Putamen (tissue), 1 donor: ENCODE results near the gene DMRTC2.

Source experiments
- DNase-seq: peaks from one replicate; pipeline ENCODE4 v3.0.0-alpha.2; 2016; ENCODE audit warnings: low spot score

The DMRTC2 gene

DNA sequence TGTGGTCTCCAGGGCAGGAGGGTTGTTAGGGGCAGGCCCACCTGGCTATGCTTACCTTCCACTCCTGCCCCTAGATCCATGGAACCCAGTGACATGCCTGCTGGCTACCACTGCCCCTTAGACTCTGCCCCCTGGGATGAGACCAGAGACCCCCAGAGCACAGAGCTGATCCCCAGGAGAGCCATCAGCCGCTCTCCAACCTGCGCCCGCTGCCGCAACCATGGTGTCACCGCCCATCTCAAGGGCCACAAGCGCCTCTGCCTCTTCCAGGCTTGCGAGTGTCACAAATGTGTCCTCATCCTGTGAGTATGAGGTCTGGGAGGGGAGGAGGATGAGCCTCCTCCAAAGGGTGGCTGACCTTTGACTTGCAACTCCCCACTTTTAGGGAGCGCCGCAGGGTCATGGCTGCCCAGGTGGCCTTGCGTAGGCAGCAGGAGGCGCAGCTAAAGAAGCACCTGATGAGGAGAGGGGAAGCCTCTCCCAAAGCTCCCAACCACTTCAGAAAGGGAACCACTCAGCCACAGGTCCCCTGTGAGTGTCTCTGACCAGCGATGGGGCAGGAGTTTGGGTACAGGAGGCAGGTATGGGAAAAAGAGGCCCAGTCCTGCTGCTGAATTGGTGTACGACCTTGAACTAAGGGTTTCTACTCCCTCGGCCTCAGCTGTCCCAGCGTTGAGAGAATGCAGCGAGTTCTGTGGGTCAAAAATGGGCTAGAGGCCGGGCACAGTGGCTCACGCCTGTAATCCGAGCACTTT, 2.7 kb downstream of the DMRTC2 start:
- no peak for DNase-seq

- no peak for DNase-seq
Measured at GRCh38 chr19:41848666-41849065, 3.8 kb downstream of the DMRTC2 start.

DNA sequence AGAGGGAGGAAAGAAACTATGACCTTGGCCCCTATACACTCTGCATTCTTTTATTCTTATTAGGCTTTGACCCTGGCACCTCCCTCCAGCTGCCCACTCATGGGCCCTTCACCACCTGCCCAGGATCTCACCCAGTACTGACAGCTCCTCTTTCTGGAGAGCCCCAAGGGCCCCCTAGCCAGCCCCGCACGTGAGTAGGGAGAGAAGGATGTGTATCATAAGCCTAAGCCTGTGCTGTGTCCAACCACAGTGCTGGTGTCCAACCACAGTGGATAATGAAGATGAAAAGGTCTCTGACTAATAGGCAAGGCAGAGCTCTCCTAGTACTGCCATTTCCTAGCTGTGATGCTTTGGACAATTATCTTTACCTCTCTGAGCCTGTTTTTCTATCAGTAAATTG, 4.2 kb downstream of the DMRTC2 start:
- DNase-seq, result no peak

DNA sequence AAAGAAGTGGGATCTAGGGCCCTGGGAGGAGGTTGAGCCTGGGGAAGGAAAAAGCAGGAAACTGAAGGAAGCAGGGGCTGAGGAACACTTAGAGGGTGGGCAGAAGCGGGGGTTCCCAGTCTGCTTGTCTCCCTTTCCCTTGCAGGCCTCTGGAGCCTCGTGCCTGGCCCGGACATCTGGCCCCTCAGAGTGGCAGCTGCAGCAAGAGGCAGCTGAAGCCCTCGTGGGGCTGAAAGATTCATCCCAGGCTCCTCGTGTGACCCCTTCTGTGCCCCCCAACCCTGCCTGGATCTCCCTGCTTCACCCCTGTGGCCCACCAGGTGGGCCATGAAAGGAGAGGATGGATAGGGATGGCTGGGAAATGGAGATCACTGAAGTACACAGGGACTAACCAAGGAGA, 5.5 kb downstream of the DMRTC2 start:
- no peak for DNase-seq

DNA sequence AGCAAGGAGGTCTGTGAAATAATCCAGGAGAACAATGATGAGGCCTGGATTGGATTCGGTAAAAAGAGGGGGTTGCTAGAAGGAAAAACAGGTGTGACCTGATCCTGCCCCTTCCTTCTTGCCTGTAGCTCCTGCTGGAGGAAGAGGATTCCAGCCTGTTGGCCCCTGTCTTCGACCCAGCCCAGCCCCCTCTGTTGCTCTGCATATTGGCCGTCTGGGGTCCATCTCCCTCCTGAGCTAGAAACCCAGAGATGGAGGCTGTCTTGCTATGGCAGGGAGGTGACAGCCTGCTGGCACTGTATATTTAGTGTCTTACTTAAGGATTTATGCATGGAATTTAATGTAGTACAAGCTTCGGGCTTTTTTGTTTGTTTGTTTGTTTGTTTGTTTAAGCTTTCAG, 6.6 kb downstream of the DMRTC2 start:
- DNase-seq, result no peak

- no peak for DNase-seq
Measured at GRCh38 chr19:41853344-41853743, 8.5 kb downstream of the DMRTC2 start.

GRCh38 chr19:41853768-41854167, 8.9 kb downstream of the DMRTC2 start:
- DNase-seq, result no peak

- no peak for DNase-seq
Measured at GRCh38 chr19:41859213-41859617, 14.4 kb downstream of the DMRTC2 start.

- peak; percentile 100 for DNase-seq
Measured at GRCh38 chr19:41859618-41860418, 15.0 kb downstream of the DMRTC2 start, which contains the start of gene RPS19. Gene RPS19, plus strand, starts transcription at chr19:41860255. Its CDS starts 520 bp downstream, at chr19:41860775.

DNA sequence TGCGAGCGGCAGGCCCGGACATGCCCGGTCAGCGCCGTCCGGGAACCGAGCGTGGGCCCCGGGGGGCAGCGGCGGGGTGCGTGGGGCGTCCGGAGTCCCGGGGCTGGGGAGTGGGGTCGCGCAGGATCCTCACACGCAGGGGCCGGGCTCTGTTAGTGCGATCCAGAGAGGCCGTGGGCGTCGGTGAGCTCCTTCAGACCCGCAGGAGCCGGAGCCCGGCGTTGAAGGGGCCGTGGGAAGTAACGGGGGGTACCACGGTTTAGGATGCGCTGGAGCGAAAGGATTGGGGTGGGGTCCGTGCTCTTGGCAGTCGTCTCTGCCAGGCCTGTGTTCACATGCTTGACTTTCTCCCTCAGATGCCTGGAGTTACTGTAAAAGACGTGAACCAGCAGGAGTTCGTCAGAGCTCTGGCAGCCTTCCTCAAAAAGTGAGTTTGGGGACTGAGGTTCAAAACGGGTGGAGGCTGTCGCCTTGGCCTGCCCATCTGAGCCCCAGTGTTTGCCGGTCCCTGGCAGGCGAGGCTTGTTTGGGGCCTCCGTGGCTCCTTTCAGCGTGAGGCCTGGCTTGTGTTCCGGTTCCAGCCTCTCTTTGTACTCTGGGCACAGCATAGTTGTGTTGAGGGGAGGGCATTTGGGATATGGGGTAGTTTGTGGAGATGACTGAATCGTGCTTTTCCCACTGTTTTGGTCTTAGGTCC, 15.7 kb downstream of the DMRTC2 start:
- DNase-seq, result no peak

GRCh38 chr19:41861116-41861768, 16.4 kb downstream of the DMRTC2 start:
- no peak for DNase-seq

- no peak for DNase-seq
Measured at GRCh38 chr19:41861846-41862245, 17.0 kb downstream of the DMRTC2 start.

DNA sequence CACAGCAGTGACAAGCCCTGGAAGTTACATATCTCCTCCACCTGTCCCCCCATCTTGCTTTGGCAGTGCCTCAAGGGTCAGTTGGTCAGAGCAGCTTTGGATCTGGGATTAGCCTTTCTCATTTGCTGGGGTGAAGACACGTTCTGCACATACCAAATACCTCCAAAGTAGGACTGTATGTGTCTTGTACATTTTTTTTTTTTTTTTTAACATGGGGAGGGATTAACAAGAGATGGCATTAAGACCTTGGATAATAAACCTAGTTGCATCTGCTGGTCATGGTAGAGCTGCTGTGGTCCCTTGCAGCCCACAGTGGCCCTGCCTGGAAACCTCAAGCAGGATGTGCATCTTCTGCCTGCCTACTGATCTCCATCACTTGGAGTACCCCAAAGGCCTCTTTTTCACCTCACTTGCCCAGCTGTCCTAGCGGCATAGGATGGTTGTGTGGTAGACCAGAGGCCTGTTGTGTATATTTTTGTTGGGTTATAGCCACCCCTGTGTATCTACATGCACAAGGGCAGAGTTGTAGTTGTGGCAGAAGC, 17.7 kb downstream of the DMRTC2 start:
- DNase-seq, result no peak

DNA sequence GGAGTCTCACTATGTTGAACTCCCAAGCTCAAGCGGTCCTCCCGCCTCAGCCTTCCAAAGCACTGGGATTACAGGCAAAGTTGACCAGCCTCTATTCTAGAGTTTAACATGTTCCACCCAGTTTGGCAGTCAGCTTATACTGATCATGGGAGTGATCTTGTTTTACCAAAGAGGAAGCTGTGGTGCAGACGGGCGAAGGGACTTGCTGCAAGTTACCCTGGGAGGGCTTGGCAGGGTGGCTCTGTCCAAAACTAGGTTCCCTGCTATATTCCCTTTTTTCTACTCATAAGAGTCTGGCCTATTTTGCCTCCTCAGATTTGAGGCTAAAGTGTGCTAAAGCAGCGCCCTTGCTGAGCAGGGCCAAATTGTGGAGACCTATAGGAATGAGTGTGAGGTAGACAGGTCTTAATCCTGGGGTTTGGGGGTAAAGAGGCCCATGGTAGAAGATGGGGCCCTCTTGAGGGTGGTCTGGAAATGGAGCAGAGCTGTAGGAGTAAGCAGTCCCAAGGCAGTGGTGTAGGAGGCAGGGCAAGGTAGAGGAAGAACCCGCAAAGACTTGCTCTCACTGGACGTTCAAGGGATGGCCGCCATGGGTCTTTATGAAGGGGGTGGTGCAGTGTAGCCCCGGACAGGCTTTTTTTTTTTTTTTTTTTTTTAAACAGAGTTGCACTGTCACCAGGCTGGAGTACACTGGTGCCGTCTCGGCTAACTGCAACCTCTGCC, 18.5 kb downstream of the DMRTC2 start:
- DNase-seq, result no peak

DNA sequence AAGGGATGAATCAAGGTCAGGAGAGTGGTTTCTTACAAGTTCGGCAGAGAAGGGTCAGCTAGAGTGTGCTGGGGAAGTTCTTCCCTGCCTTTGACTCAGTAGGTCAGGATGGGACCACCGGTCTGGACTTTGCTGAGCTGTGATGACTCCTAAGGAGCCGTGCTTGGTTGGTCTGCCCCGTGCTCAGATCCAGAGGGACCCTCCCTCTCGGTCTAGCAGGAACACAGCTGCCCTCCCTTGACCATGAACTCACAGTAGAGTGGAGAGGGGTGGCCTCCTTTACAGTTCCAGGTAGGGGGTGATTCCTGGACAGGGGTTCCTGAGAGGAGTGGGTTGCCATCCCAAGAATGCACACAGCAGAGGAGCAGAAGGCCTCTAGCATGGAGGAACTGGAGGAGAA, 19.5 kb downstream of the DMRTC2 start:
- DNase-seq, result no peak

GRCh38 chr19:41866284-41866683, 21.4 kb downstream of the DMRTC2 start:
- no peak for DNase-seq

DNA sequence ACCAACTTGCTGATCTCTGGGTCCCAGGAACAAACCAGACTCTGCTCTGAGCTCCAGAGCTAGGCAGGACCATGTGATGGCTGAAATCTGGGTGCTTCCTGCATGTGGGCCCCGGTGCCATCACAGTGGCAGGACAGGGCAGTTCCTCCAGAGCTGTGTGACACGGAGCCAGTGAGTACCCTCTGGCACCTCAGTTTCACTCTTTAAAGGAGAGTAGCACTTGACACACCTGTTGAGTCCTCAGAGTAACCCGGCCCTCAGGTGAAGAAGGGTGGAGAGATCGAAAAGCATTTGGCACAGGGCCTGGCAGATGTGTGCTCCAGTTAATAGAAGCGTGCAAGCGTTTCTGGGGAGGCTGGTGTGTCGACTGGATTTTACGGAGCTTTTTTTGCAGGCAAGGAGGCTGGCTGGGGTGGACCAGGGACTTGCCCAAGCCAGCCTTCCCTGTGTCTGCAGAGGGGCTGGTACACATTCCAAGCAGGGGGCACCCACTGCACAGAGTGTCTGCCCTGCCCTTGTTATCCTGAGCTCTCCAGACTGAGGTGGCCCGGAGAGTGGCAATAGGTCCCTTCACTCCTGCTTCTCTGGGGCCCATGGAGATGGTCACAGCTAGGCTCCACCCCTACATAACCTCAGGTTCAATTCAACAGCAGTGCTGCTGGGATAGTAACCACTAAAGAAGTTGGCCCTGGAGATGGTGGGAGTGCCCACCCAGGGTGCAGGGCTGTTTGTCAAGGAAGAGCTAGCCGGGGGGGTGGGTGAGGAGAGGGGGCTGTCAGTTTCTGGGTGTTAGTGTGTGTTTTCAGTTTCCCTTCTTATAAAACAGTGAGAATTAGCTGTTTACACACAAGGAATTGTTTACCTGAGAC, 23.5 kb downstream of the DMRTC2 start:
- no peak for DNase-seq

GRCh38 chr19:41868989-41869300, 24.1 kb downstream of the DMRTC2 start:
- no peak for DNase-seq

GRCh38 chr19:41869374-41869955, 24.6 kb downstream of the DMRTC2 start:
- no peak for DNase-seq

GRCh38 chr19:41870401-41870873, 25.6 kb downstream of the DMRTC2 start:
- DNase-seq, result no peak
